HepG2 (cell line): Measurements from ENCODE around the gene WNK1. TPM values are rescaled to one million over a fixed set of nuclear protein-coding genes. Genes with fewer than 3 reads are reported as not detected.

Source experiments
- ATAC-seq: fragments of 200-7000 bp; cut with Tn5 transposase; 3 replicates; pipeline ENCODE4 v1.9.1; 2020; ENCODE audit warnings: mild to moderate bottlenecking, moderate library complexity
- BruUV-seq: library from RNA; stranded (reverse); fragments of 400-500 nt; replicated peaks from 2 replicates; lab custom pipeline; 2021; lab: Mats Ljungman, UMichigan
- CTCF ChIA-PET: fragments of 300-600 bp; formaldehyde crosslinking; extraction: SDS; loops from one replicate; lab custom pipeline; 2021; ENCODE audit warnings: low total read pairs, inconsistent platforms, low intra/inter-chr PET ratio; lab: Yijun Ruan, JAX
- POLR2A ChIA-PET: fragments of 350-600 bp; sonication (Branson Sonifier 250); formaldehyde crosslinking; loops from one replicate; lab custom pipeline; 2020; ENCODE audit warnings: antibody characterized with exemption, inconsistent platforms; lab: Yijun Ruan, JAX
- DNase-seq: peaks from one replicate; pipeline ENCODE4 v3.0.0-alpha.2; 2015; ENCODE audit warnings: low spot score
- FAIRE-seq: peaks from 3 replicates; lab custom pipeline; 2011; peaks lifted over from hg19 to GRCh38; lab: Jason Lieb, UNC
- H2AFZ ChIP-seq: one replicate; pipeline ENCODE4 v1.6.1; 2011; ENCODE audit warnings: low read length, inconsistent platforms
- H3K27ac ChIP-seq: fragments of 300-600 bp; 3 replicates; pipeline ENCODE4 v1.8.0; 2011; ENCODE audit warnings: mixed run types, mild to moderate bottlenecking, mixed read lengths, low read length, inconsistent platforms; ENCODE audit not compliant: insufficient read depth; ENCODE audit errors: extremely low read length
- H3K27me3 ChIP-seq, 2 experiments: fragments of 200-600 bp in 1 of 2; 2 replicates in 1 of 2; 3 replicates in 1 of 2; pipeline versions ENCODE4 v1.6.0 to v1.8.0; 2011; ENCODE audit warnings: low read length in 2 of 2, mild to moderate bottlenecking in 2 of 2, moderate library complexity in 2 of 2, inconsistent platforms in 1 of 2; ENCODE audit not compliant: insufficient read depth in 2 of 2, control insufficient read depth in 1 of 2
- H3K36me3 ChIP-seq, 2 experiments: fragments of 200-600 bp in 1 of 2; replicated peaks in 1 of 2; 2 replicates in 1 of 2; 3 replicates in 1 of 2; pipeline versions ENCODE4 v1.5.1 to v1.8.0; 2011; ENCODE audit warnings: low read length in 2 of 2, inconsistent platforms in 1 of 2; ENCODE audit not compliant: insufficient read depth in 2 of 2, control insufficient read depth in 1 of 2
- H3K4me1 ChIP-seq: 2 replicates; pipeline ENCODE4 v1.5.1; 2012; ENCODE audit warnings: low read length, inconsistent platforms; ENCODE audit not compliant: insufficient read depth
- H3K4me2 ChIP-seq: 2 replicates; pipeline ENCODE4 v1.6.0; 2011; ENCODE audit warnings: low read depth, low read length, inconsistent platforms
- H3K4me3 ChIP-seq, 3 experiments: fragments of 200-600 bp in 1 of 3; sonication (generic), shearing (Covaris generic) in 1 of 3; replicated peaks in 1 of 3; 2 replicates each; pipeline ENCODE4 v1.5.1; 2011 to 2016; ENCODE audit warnings: low read length in 3 of 3, inconsistent platforms in 2 of 3, low read depth in 2 of 3, mild to moderate bottlenecking in 2 of 3, control low read depth in 1 of 3, mixed read lengths in 1 of 3; ENCODE audit not compliant: insufficient read depth in 1 of 3
- H3K79me2 ChIP-seq: one replicate; pipeline ENCODE4 v1.6.1; 2011; ENCODE audit warnings: low read length, inconsistent platforms; ENCODE audit not compliant: insufficient read depth
- H3K9ac ChIP-seq: 2 replicates; pipeline ENCODE4 v1.6.0; 2011; ENCODE audit warnings: mild to moderate bottlenecking, low read depth, low read length, inconsistent platforms; ENCODE audit not compliant: insufficient read depth
- H3K9me3 ChIP-seq: 2 replicates; pipeline ENCODE4 v1.5.1; 2012; ENCODE audit warnings: mild to moderate bottlenecking, low read length
- H4K20me1 ChIP-seq: 2 replicates; pipeline ENCODE4 v1.6.0; 2011; ENCODE audit warnings: inconsistent platforms, mild to moderate bottlenecking, low read length, moderate library complexity; ENCODE audit not compliant: insufficient read depth
- ADNP ChIP-seq: sonication (generic); formaldehyde crosslinking; IDR thresholded peaks from 2 replicates; pipeline ENCODE4 v1.4.0; 2020; ENCODE audit warnings: missing genetic modification reagents
- AKAP8 ChIP-seq: sonication (generic); formaldehyde crosslinking; IDR thresholded peaks from 2 replicates; pipeline ENCODE4 v1.5.1; 2020; ENCODE audit warnings: mild to moderate bottlenecking, missing genetic modification reagents
- FOXK2 ChIP-seq: fragments of 450-650 bp; IDR thresholded peaks from 2 replicates; pipeline ENCODE4 v1.6.1; 2016
- NFE2L2 ChIP-seq: fragments of 150-350 bp; IDR thresholded peaks from 2 replicates; pipeline ENCODE4 v1.6.1; 2014; ENCODE audit warnings: low read length
- NFKBIZ ChIP-seq: IDR thresholded peaks from 2 replicates; pipeline ENCODE4 v1.6.1; 2018; ENCODE audit warnings: missing genetic modification reagents, missing compliant biosample characterization
- ONECUT2 ChIP-seq: sonication (generic); formaldehyde crosslinking; IDR thresholded peaks from 2 replicates; pipeline ENCODE4 v1.4.0; 2020; ENCODE audit warnings: missing genetic modification reagents
- PCBP2 ChIP-seq: fragments of 200-400 bp; formaldehyde crosslinking; optimal IDR thresholded peaks from 2 replicates; pipeline ENCODE3; 2018; ENCODE audit warnings: low read length, low read depth; ENCODE audit not compliant: poor library complexity, severe bottlenecking
- TCF12 ChIP-seq, 2 experiments: fragments of 450-650 bp in 1 of 2; sonication (generic) in 1 of 2; formaldehyde crosslinking in 1 of 2; IDR thresholded peaks; 2 replicates each; pipeline versions ENCODE4 v1.6.1 to v1.8.0; 2017 to 2022; ENCODE audit warnings: antibody characterized with exemption in 1 of 2, mild to moderate bottlenecking in 1 of 2, missing genetic modification reagents in 1 of 2, moderate library complexity in 1 of 2
- ZBTB49 ChIP-seq: sonication (generic); formaldehyde crosslinking; IDR thresholded peaks from 2 replicates; pipeline ENCODE4 v1.4.0; 2020; ENCODE audit warnings: missing genetic modification reagents, borderline replicate concordance
- ZNF121 ChIP-seq: sonication (generic); formaldehyde crosslinking; IDR thresholded peaks from 2 replicates; pipeline ENCODE4 v1.5.0; 2020; ENCODE audit warnings: mild to moderate bottlenecking, missing genetic modification reagents
- ZNF431 ChIP-seq: sonication (generic); formaldehyde crosslinking; IDR thresholded peaks from 2 replicates; pipeline ENCODE4 v1.9.0; 2022; ENCODE audit warnings: missing genetic modification reagents, low read depth, mild to moderate bottlenecking, borderline replicate concordance
- ZNF546 ChIP-seq: sonication (generic); formaldehyde crosslinking; conservative IDR thresholded peaks from 2 replicates; pipeline ENCODE4 v1.8.1; 2023; ENCODE audit warnings: mild to moderate bottlenecking, missing genetic modification reagents
- ZNF772 ChIP-seq: sonication (generic); formaldehyde crosslinking; IDR thresholded peaks from 2 replicates; pipeline ENCODE4 v1.5.0; 2020; ENCODE audit warnings: mild to moderate bottlenecking, missing genetic modification reagents
- ZNF784 ChIP-seq: sonication (generic); formaldehyde crosslinking; IDR thresholded peaks from 2 replicates; pipeline ENCODE4 v1.5.1; 2020; ENCODE audit warnings: missing genetic modification reagents, mild to moderate bottlenecking, borderline replicate concordance
- WGBS: methylation state at CpG from one replicate; pipeline ENCODE4 v1.1.6; 2017; ENCODE audit warnings: low lambda C conversion rate; 5-methylcytosine and 5-hydroxymethylcytosine counted together
- in situ Hi-C: cut with HindIII; loops from 2 replicates; pipeline ENCODE4 v1.10.0; 2017; ENCODE audit warnings: low pct_unique_long_range_greater_than_20kb; ENCODE audit not compliant: extremely low pct_ligation_motif_present
- intact Hi-C: fragments of 100-400 bp; cut with micrococcal nuclease; formaldehyde crosslinking; loops from one replicate; pipeline ENCODE4 v1.10.0; 2022; ENCODE audit not compliant: unreplicated experiment
- polyA plus RNA-seq, 8 experiments: library from polyadenylated mRNA; depleted of rRNA in 3 of 8; stranded (reverse) in 7 of 8; unstranded in 1 of 8; fragments of >200 nt; fragmentation: Illumina TruSeq in 4 of 8; extraction: Trizol in 4 of 8; gene quantifications; 2 replicates each; pipeline versions ENCODE4 v1.2.1 to v1.2.3, GENCODE V29; 2011 to 2016; ENCODE audit warnings: low read depth in 4 of 8, missing spikeins in 1 of 8, mixed read lengths in 1 of 8; ENCODE audit not compliant: insufficient read depth in 1 of 8
- total RNA-seq, 5 experiments: library from RNA; depleted of rRNA; stranded (reverse); fragments of >200 nt; fragmentation: Illumina TruSeq; extraction: Trizol; gene quantifications; 2 replicates each; pipeline ENCODE4 v1.2.3, GENCODE V29; 2016; ENCODE audit warnings: low read depth in 1 of 5

The WNK1 gene
- total and polyA plus RNA-seq, 2 of the 13 experiments (the other 11 are each of a cell fraction or from before 2014, with no cell fraction given) = 31.1 to 54.8 TPM

- Histone ChIP-seq H4K20me1 (no peaks in the 10 kb centered on the region), H3K79me2 (no peaks in the 10 kb centered on the region), H3K9me3 (no peaks in the 10 kb centered on the region), H2AFZ (peak overlapping the region; percentile 34), H3K4me2 (peak overlapping the region; percentile 47; the same call in 1 of the 2 replicates), H3K36me3 (no peaks in the 10 kb centered on the region), H3K9ac (no peak overlapping the region), H3K4me3 (no peak overlapping the region; a peak in 1 of 6 replicates), H3K4me1 (peaks cover 20% of the 10 kb centered on the region), H3K27me3 (0 out of 5 replicates have a peak, but pooled peaks cover 0 to 3% of the 10 kb centered on the region in 2 experiments), H3K27ac (no peak overlapping the region)
- peak; percentile 37; the same call in 2 of the 3 replicates for ATAC-seq
- in situ Hi-C loops = no loop called here
- FAIRE-seq = no peak
- CTCF ChIA-PET = interaction anchor here (0.6 kb wide), 1 partner anchor 47 kb away, joined by 5 read pairs; no protein-coding TSS in a partner anchor
- no TSS peak for BruUV-seq
- 5% methylated on average over 8 of the region's 8 CpGs for WGBS
- no peak for DNase-seq
- TF ChIP-seq ZNF772 (CRISPR knock-in tag) (no peak), NFE2L2 (peak; percentile 63), ZBTB49 (CRISPR knock-in tag) (no peak)
- intact Hi-C loops = no loop called here
- POLR2A ChIA-PET = interaction anchor here (1.0 kb wide), 1 partner anchor 39 kb away, joined by 5 read pairs; no protein-coding TSS in a partner anchor
These were observed 40.1 kb upstream of the WNK1 start for GRCh38 chr12:712172-712863.

- no TSS peak for BruUV-seq
- WGBS = 60% methylated on average over 9 of the region's 9 CpGs
- no peaks in the 10 kb centered on the region for H3K9me3 ChIP-seq
- no peaks in the 10 kb centered on the region for H3K79me2 ChIP-seq
- no peak overlapping the region for H3K9ac ChIP-seq
- ATAC-seq (no peak), DNase-seq (no peak), FAIRE-seq (no peak)
- POLR2A ChIA-PET = no interaction called here
- H3K27ac ChIP-seq = no peak overlapping the region
- peaks cover 20% of the 10 kb centered on the region for H3K4me1 ChIP-seq
- no peaks in the 10 kb centered on the region for H3K36me3 ChIP-seq
- H3K27me3 ChIP-seq = peaks cover 0 to under 1% of the 10 kb centered on the region in 2 experiments; a peak in 1 of 5 replicates
- in situ Hi-C loops (no loop called here), intact Hi-C loops (no loop called here)
- H4K20me1 ChIP-seq = no peaks in the 10 kb centered on the region
- H3K4me3 ChIP-seq = no peak overlapping the region
- no peak overlapping the region for H3K4me2 ChIP-seq
- peak overlapping the region; percentile 44 for H2AFZ ChIP-seq
- CTCF ChIA-PET = no interaction called here
- TF ChIP-seq ZNF546 (no peak), ONECUT2 (CRISPR knock-in tag) (no peak), ZNF431 (CRISPR knock-in tag) (no peak), ZNF784 (CRISPR knock-in tag) (no peak), TCF12 (IDR thresholded peaks at IDR 0.05) (no peak), TCF12 (CRISPR knock-in tag; IDR thresholded peaks at IDR 0.05) (no peak), ZNF121 (CRISPR knock-in tag) (no peak), PCBP2 (no peak), NFKBIZ (CRISPR knock-in tag) (no peak), AKAP8 (no peak), ADNP (no peak), FOXK2 (no peak)
These were observed 39.0 kb upstream of the WNK1 start for GRCh38 chr12:713281-713875.
